GM13977 (cell line): ENCODE measurements around the gene DDOST.

ENCODE experiments used
- DNase-seq: peaks from one replicate; pipeline ENCODE4 v3.0.0; 2012; ENCODE audit warnings: low spot score
- CTCF ChIP-seq: IDR thresholded peaks from 2 replicates; pipeline ENCODE4 v1.5.1; 2012; ENCODE audit warnings: mild to moderate bottlenecking, control low read depth; ENCODE audit not compliant: insufficient read depth; ENCODE audit errors: extremely low read depth, missing control alignments
- in situ Hi-C: fragments of 300-500 bp; cut with MboI; formaldehyde crosslinking; loops from one replicate; pipeline ENCODE4 v1.12.0; 2022; ENCODE audit warnings: low sequenced_read_pairs, low pct_unique_long_range_greater_than_20kb, mixed read lengths, inconsistent platforms; ENCODE audit not compliant: unreplicated experiment

DDOST gene

GRCh38 chr1:20693623-20694022 is 32.5 kb upstream of the DDOST start:
- in situ Hi-C loops = loop anchor here (10.0 kb wide), 1 partner anchor 501 kb away; no protein-coding TSS in a partner anchor
- no peak for TF ChIP-seq CTCF
- DNase-seq = no peak

- no peak for TF ChIP-seq CTCF
- in situ Hi-C loops = loop anchor here (10.0 kb wide), 1 partner anchor 503 kb away; no protein-coding TSS in a partner anchor
Observed at GRCh38 chr1:20691872-20692271, 30.7 kb upstream of the DDOST start.

GRCh38 chr1:20689645-20690056 is 28.5 kb upstream of the DDOST start:
- in situ Hi-C loops = loop anchor here (10.0 kb wide), 1 partner anchor 505 kb away; no protein-coding TSS in a partner anchor
- no peak for TF ChIP-seq CTCF
- DNase-seq = no peak

More at GRCh38 chr1:20691872-20692271, 30.7 kb upstream of the DDOST start:
- DNase-seq = no peak

- DNase-seq = no peak
- TF ChIP-seq CTCF = no peak
- in situ Hi-C loops = no loop called here
Observed at GRCh38 chr1:20686883-20687725, 25.9 kb upstream of the DDOST start.

- DNase-seq = no peak
- TF ChIP-seq CTCF = no peak
- in situ Hi-C loops = no loop called here
Observed at GRCh38 chr1:20685741-20686140, 24.6 kb upstream of the DDOST start.

GRCh38 chr1:20685099-20685662 is 24.0 kb upstream of the DDOST start:
- in situ Hi-C loops = no loop called here
- DNase-seq = no peak
- TF ChIP-seq CTCF = no peak
